ENCODE measurements around the gene RERG. TPM values are rescaled to one million over a fixed set of nuclear protein-coding genes. Genes with fewer than 3 reads are reported as not detected.

The RERG gene
- polyA plus RNA-seq, 2 of the 4 experiments (the other 2 are of a cell fraction): 0.48 to 0.79 TPM

- 16% methylated on average over 1 of the region's 1 CpG for WGBS (ENCODE audit: missing lambda C conversion rate)
- peak overlapping the region; percentile 59 for H3K4me2 ChIP-seq
Observed at GRCh38 chr12:15209782-15210181, 11.4 kb downstream of the RERG start.

GRCh38 chr12:15208871-15209656, 12.2 kb downstream of the RERG start:
- H3K4me1 ChIP-seq: peaks cover 19% of the 10 kb centered on the region
- TF ChIP-seq MAFK (IDR thresholded peaks at IDR 0.05; ENCODE audit: partially characterized antibody) (peak; percentile 14), TP53 (CRISPR knock-in tag; IDR thresholded peaks at IDR 0.05) (no peak)
- H3K4me3 ChIP-seq: no peak overlapping the region
- ChIA-PET CTCF (interaction anchor here (0.9 to 5.1 kb wide), 3 partner anchors 11 to 57 kb away, joined by 3 to 31 read pairs (median 4); partner anchors contain the start of gene RERG), POLR2A (no interaction called here)
- peak overlapping the region; percentile 59 for H3K4me2 ChIP-seq
- no peak for DNase-seq (ENCODE audit: low read depth in 1 of 2, low spot score in 1 of 2)
- FAIRE-seq: no peak
- peak overlapping the region; percentile 43 to 66; a peak in 5 of 6 replicates for H3K27ac ChIP-seq
- no peak for ATAC-seq
- H3K9me3 ChIP-seq: peaks cover 2% of the 10 kb centered on the region; the same call in 1 of the 3 replicates
- WGBS (ENCODE audit: missing lambda C conversion rate): 58% methylated on average over 7 of the region's 7 CpGs

More at GRCh38 chr12:15209782-15210181, 11.4 kb downstream of the RERG start:
- FAIRE-seq (no peak), DNase-seq (ENCODE audit: low read depth in 1 of 2, low spot score in 1 of 2) (peak in 1 of 2 experiments; percentile 8), ATAC-seq (0 out of 6 replicates have a peak, but pooled peaks have one; percentile 33 to 47)
- H3K4me3 ChIP-seq: no peak overlapping the region
- TF ChIP-seq EP300 (IDR thresholded peaks at IDR 0.05): no peak
- no peak for TF ChIP-seq NFE2L2 (conservative IDR thresholded peaks at IDR 0.05; ENCODE audit: low read length)
- TF ChIP-seq ESRRA (IDR thresholded peaks at IDR 0.05; ENCODE audit: borderline replicate concordance, low read length): no peak
- peak; percentile 66 to 77; a peak in 3 of 4 replicates for TF ChIP-seq CEBPB (IDR thresholded peaks at IDR 0.05)
- no peak for TF ChIP-seq ZSCAN20 (CRISPR knock-in tag; IDR thresholded peaks at IDR 0.05)
- TF ChIP-seq POLR2A (IDR thresholded peaks at IDR 0.05; ENCODE audit: low read length): no peak
- no peak for TF ChIP-seq CBX8 (IDR thresholded peaks at IDR 0.05)
- no peak for TF ChIP-seq RARB (CRISPR knock-in tag; IDR thresholded peaks at IDR 0.05)
- TF ChIP-seq EHF (CRISPR knock-in tag; IDR thresholded peaks at IDR 0.05): no peak
- no peak for TF ChIP-seq ZNF302 (CRISPR knock-in tag; IDR thresholded peaks at IDR 0.05)
- TF ChIP-seq FOSL2 (IDR thresholded peaks at IDR 0.05): peak; percentile 48; the same call in 1 of the 2 replicates
- TF ChIP-seq FOSL2 (CRISPR knock-in tag; IDR thresholded peaks at IDR 0.05): no peak
- H3K9me3 ChIP-seq: no peaks in the 10 kb centered on the region
- peak overlapping the region; percentile 38 to 43; a peak in 3 of 6 replicates for H3K27ac ChIP-seq
- ChIA-PET CTCF (interaction anchor here (0.9 kb wide), 1 partner anchor 11 kb away, joined by 4 read pairs; the partner anchor contains the start of gene RERG), POLR2A (no interaction called here)
- H3K4me1 ChIP-seq: peaks cover 19% of the 10 kb centered on the region

GRCh38 chr12:15208140-15208539, 13.1 kb downstream of the RERG start:
- POLR2A ChIA-PET: no interaction called here
- H3K4me1 ChIP-seq: peaks cover 19% of the 10 kb centered on the region
- no peak overlapping the region for H3K27ac ChIP-seq
- H3K4me3 ChIP-seq: no peak overlapping the region
- FAIRE-seq: no peak
- H3K9me3 ChIP-seq: peaks cover 3% of the 10 kb centered on the region; the same call in 1 of the 3 replicates
- DNase-seq (ENCODE audit: low read depth in 1 of 2, low spot score in 1 of 2): peak in 1 of 2 experiments; percentile 30
- no peak overlapping the region for H3K4me2 ChIP-seq
- CTCF ChIA-PET: interaction anchor here (0.9 to 5.1 kb wide), 3 partner anchors 12 to 68 kb away, joined by 3 to 31 read pairs (median 3); partner anchors contain the start of gene RERG
- ATAC-seq: peak; percentile 53 to 74; a peak in 4 of 6 replicates
- WGBS (ENCODE audit: missing lambda C conversion rate): 48% methylated on average over 2 of the region's 2 CpGs
- no peak for TF ChIP-seq GATA3 (IDR thresholded peaks at IDR 0.05; ENCODE audit: borderline replicate concordance)
- no peak for TF ChIP-seq NPAS2 (CRISPR knock-in tag; IDR thresholded peaks at IDR 0.05; ENCODE audit: borderline replicate concordance)
- TF ChIP-seq FOSB (CRISPR knock-in tag; IDR thresholded peaks at IDR 0.05): no peak
- 0 out of 3 replicates have a peak, but pooled peaks have one; percentile 7 for TF ChIP-seq CTCF (IDR thresholded peaks at IDR 0.05)
- TF ChIP-seq TFCP2L1 (CRISPR knock-in tag; IDR thresholded peaks at IDR 0.05): no peak
- no peak for TF ChIP-seq KDM5A (IDR thresholded peaks at IDR 0.05)

Data from A549 (cell line).